Activated naive CD8-positive, alpha-beta T cell treated with anti-CD3 and anti-CD28 coated beads, Interleukin-2, amount 10 ng/mL, durations not matched to agents 7 days and 5 days (primary cell): ENCODE data around the gene AP4M1. TPM values are rescaled to one million over a fixed set of nuclear protein-coding genes. Genes with fewer than 3 reads are reported as not detected.
"Not testable (repeated sequence)": the region's sequence is repeated elsewhere in the genome, so short reads cannot be mapped to it uniquely, and the experiment has no call there.

Source experiments
- ATAC-seq: fragments of 150-1000 bp; cut with Tn5 transposase; one replicate; pipeline ENCODE4 v1.10.0; 2021; ENCODE audit warnings: low read depth, moderate library complexity
- POLR2A ChIA-PET: fragments of 350-600 bp; sonication (Branson Sonifier 250); formaldehyde crosslinking; loops from one replicate; lab custom pipeline; 2021; ENCODE audit warnings: antibody characterized with exemption; lab: Charles Lee
- DNase-seq: peaks from one replicate; pipeline ENCODE4 v3.0.0; 2021
- H3K27ac Mint-ChIP-seq: one replicate; pipeline ENCODE4 v1.8.0; 2022; ENCODE audit warnings: mild to moderate bottlenecking, mixed read lengths
- H3K27me3 Mint-ChIP-seq: one replicate; pipeline ENCODE4 v1.8.0; 2022; ENCODE audit warnings: mild to moderate bottlenecking, moderate library complexity, mixed read lengths
- H3K36me3 Mint-ChIP-seq: one replicate; pipeline ENCODE4 v1.8.0; 2021; ENCODE audit warnings: mild to moderate bottlenecking, mixed read lengths
- H3K4me1 Mint-ChIP-seq: one replicate; pipeline ENCODE4 v1.8.0; 2021; ENCODE audit warnings: mixed read lengths
- H3K4me3 Mint-ChIP-seq: one replicate; pipeline ENCODE4 v1.8.0; 2022; ENCODE audit warnings: mild to moderate bottlenecking, moderate library complexity, mixed read lengths
- H3K9me3 Mint-ChIP-seq: one replicate; pipeline ENCODE4 v1.8.0; 2021; ENCODE audit warnings: mixed read lengths
- total RNA-seq, 2 experiments: library from RNA; stranded (reverse); gene quantifications; one replicate each; pipeline ENCODE4 v1.2.3, GENCODE V29; 2021

The AP4M1 gene
- total RNA-seq, 2 experiments from 2014 or later = 15.0 to 16.5 TPM

DNA sequence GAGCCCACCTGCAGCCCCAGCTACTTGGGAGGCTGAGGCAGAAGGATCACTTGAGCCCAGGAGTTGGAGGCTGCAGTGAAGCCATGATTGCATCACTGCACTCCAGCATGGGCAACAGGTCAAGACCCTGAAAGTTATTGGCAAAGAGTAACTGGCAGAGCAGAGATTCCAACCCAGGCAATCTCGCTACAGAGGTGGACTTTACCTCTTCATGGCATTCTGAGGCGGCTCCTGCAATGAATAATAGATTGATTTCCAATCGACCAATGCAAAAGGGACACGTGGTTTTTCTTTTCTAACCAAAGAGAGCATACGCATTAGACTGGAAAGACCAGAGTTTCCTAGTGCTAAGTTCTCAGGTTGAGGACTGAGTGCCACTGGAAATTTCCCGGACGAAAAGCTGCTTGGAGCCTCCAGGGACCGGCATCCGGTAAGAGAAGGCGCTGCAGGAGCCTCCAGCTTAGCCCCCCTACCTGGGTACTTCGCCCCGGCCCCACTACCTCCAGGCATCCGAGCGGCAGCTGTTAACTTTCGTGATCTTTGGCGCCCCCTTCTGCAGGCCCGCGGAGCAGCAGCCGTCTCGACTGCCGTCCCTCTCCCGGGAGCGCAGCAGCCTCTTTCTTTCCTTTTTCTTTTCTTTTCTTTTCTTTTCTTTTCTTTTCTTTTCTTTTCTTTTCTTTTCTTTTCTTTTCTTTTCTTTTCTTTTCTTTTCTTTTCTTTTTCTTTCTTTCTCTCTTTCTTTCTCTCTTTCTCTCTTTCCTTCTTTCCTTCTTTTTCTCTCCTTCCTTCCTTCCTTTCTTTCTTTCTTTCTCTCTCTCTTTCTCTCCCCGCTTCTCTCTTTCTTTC, 29.4 kb downstream of the AP4M1 start:
- DNase-seq (peak; percentile 87), ATAC-seq (no peak)
- Mint-ChIP-seq H3K4me1 (peaks cover 18% of the 10 kb centered on the region), H3K27ac (no peak overlapping the region), H3K9me3 (no peaks in the 10 kb centered on the region), H3K36me3 (no peaks in the 10 kb centered on the region), H3K27me3 (no peaks in the 10 kb centered on the region), H3K4me3 (peak overlapping the region; percentile 48)
- POLR2A ChIA-PET = interaction anchor here (0.6 to 1.1 kb wide), 4 partner anchors 11 to 51 kb away, joined by 3 read pairs; partner anchors contain the start of genes AP4M1, CNPY4 and MCM7

DNA sequence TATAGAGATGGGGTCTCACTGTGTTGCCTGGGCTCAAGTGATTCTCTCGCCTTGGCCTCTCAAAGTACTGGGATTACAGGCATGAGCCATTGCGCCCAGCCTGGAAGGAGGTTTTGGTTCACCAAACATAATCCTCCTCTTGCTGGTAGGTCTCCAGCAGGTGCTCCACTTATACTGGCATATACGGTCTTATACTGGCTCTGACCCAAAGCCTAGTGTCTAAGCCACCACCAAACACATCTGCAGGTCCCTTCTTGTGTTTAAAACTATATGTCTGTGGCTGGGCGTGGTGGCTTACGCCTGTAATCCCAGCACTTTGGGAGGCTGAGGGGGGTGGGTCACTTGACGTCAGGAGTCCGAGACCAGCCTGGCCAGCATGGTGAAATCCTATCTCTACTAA, 30.7 kb downstream of the AP4M1 start:
- Mint-ChIP-seq H3K27ac (no peak overlapping the region), H3K4me1 (peaks cover 16% of the 10 kb centered on the region), H3K9me3 (no peaks in the 10 kb centered on the region), H3K36me3 (no peaks in the 10 kb centered on the region), H3K27me3 (no peaks in the 10 kb centered on the region), H3K4me3 (no peak overlapping the region)
- no peak for DNase-seq
- POLR2A ChIA-PET = interaction anchor here (0.7 to 1.3 kb wide), 5 partner anchors 16 to 213 kb away, joined by 3 to 7 read pairs (median 4); partner anchors contain the start of genes AP4M1, LAMTOR4 and MCM7
- ATAC-seq = no peak

DNA sequence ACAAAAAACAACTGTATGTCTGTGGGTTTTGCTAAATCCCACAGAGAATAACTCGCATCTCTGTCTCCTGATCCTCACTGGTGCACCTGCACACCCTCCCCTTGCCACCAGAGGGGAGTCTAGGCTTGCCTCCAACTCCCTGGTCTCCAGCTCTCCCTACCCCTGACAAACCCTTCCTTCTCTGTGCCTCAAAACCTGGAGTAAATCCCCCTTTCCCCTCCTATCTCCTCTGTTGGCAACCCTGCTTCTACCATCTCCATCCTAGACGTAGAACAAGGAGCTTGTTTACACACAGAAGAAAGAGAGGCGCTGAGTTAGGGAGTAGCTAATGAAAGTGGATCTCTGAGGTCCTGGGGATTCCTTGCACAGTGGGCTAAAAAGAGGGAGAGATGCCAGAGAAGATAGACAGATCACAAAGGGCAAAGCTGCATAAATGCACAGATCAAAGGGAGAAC, 31.3 kb downstream of the AP4M1 start:
- ATAC-seq (peak; percentile 74), DNase-seq (peak; percentile 68)
- Mint-ChIP-seq H3K36me3 (no peaks in the 10 kb centered on the region), H3K9me3 (no peaks in the 10 kb centered on the region), H3K27me3 (no peaks in the 10 kb centered on the region), H3K27ac (no peak overlapping the region), H3K4me3 (no peak overlapping the region), H3K4me1 (peaks cover 18% of the 10 kb centered on the region)
- POLR2A ChIA-PET = interaction anchor here (0.7 to 2.2 kb wide), 9 partner anchors 16 to 212 kb away, joined by 3 to 14 read pairs (median 5); partner anchors contain the start of genes AP4M1, LAMTOR4, MCM7 and PVRIG

DNA sequence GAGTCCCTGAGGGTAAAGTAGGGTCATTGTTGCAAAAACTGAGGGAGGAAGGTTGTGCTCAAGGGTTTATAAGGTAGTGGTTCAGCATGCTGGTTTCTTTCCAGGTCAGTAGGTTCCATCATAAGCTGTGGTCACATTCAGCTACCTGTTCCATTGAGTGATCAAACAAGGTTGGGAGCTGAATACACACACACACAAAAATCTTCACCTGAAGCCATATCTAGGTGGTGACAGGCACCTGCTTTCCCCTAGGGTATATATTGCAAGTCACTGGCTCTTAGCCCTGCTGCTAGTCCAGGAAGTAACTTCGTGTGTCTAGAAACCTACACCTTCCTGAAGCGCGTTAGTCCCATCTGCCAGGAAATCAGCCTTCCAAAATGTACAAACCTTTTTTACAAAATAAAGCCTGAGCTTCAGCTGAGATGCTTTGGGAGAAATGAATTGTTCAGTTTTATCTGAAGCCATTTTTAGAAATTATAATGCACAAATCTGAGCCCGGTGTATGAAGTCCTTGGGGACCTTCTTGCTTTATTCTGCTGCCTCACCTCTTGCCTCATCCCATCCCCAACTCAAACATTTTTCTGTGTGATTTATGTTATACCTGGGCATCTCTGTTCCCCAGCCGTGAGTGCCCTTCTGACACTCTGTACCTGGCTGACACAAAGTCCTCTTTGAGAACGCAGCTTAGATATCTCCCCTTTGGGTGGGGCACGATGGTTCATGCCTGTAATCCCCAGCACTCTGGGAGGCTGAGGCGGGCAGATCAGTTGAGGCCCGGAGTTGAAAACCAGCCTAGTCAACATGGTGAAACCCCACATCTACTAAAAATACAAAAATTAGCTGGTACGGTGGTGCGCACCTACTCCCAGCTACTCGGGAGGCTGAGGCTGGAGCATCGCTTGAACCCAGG, 36.7 kb downstream of the AP4M1 start:
- peaks cover 14% of the 10 kb centered on the region for H3K4me1 Mint-ChIP-seq
- no peaks in the 10 kb centered on the region for H3K27me3 Mint-ChIP-seq
- POLR2A ChIA-PET = interaction anchor here (0.6 to 4.0 kb wide), 11 partner anchors 9 to 700 kb away, joined by 3 to 24 read pairs (median 4); partner anchors contain the start of genes AP4M1, CPSF4, GAL3ST4 and LAMTOR4
- peak overlapping the region; percentile 83 for H3K27ac Mint-ChIP-seq
- ATAC-seq = peak; percentile 72
- no peaks in the 10 kb centered on the region for H3K9me3 Mint-ChIP-seq
- DNase-seq = no peak
- peak overlapping the region; percentile 66 for H3K4me3 Mint-ChIP-seq
- no peaks in the 10 kb centered on the region for H3K36me3 Mint-ChIP-seq

DNA sequence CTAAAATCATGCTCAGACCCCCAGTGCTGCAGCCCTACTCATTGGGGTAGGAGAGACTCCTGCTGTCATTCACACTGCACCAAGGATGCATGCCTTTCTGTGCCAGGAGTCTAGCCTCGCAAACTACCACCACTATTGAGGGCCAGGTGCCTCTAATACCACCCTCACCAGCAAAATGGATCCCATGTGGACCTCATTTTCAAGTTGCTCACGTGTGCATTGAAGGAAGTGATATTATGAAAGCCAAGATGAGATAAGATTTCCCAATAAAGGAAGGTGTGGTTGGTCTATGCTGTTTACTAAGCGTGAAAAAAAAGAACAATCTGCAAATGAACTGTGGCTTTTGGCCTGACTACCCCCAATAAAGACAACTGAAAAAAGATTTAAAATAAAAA, 40.1 kb downstream of the AP4M1 start:
- H3K27ac Mint-ChIP-seq = no peak overlapping the region
- H3K27me3 Mint-ChIP-seq = no peaks in the 10 kb centered on the region
- DNase-seq (no peak), ATAC-seq (no peak)
- no peaks in the 10 kb centered on the region for H3K9me3 Mint-ChIP-seq
- peaks cover 14% of the 10 kb centered on the region for H3K4me1 Mint-ChIP-seq
- no peaks in the 10 kb centered on the region for H3K36me3 Mint-ChIP-seq
- POLR2A ChIA-PET = interaction anchor here (0.6 to 1.3 kb wide), 2 partner anchors 10 to 36 kb away, joined by 3 read pairs; partner anchors contain the start of genes GPC2 and STAG3
- no peak overlapping the region for H3K4me3 Mint-ChIP-seq

DNA sequence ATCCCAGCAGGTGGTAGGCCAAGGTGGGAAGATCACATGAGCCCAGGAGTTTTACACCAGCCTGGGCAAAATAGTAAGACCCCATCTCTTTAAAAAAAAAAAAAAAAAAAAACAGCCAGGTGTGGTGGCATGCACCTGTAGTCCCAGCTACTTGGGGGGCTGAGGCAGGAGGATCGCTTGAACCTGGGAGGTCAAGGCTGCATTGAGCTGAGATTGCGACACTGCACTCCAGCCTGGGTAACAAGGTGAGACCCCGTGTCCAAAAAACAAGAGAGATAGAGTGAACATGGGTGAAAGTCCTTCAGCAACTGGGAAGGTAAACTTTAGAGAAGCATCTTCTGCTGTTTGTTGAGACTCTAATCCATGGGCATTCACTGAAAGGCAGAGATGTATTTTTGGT, 41.0 kb downstream of the AP4M1 start:
- POLR2A ChIA-PET = interaction anchor here (0.5 to 1.3 kb wide), 2 partner anchors 11 to 35 kb away, joined by 3 read pairs; partner anchors contain the start of genes GPC2 and STAG3
- H3K27me3 Mint-ChIP-seq = no peaks in the 10 kb centered on the region
- no peaks in the 10 kb centered on the region for H3K36me3 Mint-ChIP-seq

DNA sequence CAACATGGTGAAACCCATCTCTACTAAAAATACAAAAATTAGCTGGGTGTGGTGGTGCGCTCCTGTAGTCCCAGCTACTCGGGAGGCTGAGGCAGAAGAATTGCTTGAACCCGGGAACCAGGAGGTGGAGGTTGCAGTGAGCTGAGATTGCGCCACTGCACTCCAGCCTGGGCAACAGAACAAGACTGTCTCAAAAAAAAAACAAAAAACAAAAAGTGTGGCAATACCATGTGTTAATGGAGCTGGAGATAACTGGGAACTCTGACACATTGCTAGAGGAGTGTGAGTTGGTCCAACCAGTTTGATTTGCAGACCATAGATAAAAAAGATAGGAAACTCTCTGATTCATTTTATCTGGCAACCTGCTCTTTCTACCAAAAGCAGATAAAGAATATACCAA, 44.9 kb downstream of the AP4M1 start:
- POLR2A ChIA-PET = interaction anchor here (0.5 to 1.6 kb wide), 4 partner anchors 18 to 322 kb away, joined by 3 to 4 read pairs (median 4); partner anchors contain the start of genes GAL3ST4 and MEPCE
- DNase-seq, ATAC-seq, H3K36me3 Mint-ChIP-seq, H3K27me3 Mint-ChIP-seq, H3K4me3 Mint-ChIP-seq, H3K9me3 Mint-ChIP-seq, H3K27ac Mint-ChIP-seq: not testable (repeated sequence)
- H3K4me1 Mint-ChIP-seq = peaks cover 20% of the 10 kb centered on the region

More for the DNA sequence above, 41.0 kb downstream of the AP4M1 start:
- Mint-ChIP-seq H3K4me1 (peaks cover 14% of the 10 kb centered on the region), H3K9me3 (no peaks in the 10 kb centered on the region), H3K27ac (no peak overlapping the region), H3K4me3 (no peak overlapping the region)
- DNase-seq (no peak), ATAC-seq (no peak)

DNA sequence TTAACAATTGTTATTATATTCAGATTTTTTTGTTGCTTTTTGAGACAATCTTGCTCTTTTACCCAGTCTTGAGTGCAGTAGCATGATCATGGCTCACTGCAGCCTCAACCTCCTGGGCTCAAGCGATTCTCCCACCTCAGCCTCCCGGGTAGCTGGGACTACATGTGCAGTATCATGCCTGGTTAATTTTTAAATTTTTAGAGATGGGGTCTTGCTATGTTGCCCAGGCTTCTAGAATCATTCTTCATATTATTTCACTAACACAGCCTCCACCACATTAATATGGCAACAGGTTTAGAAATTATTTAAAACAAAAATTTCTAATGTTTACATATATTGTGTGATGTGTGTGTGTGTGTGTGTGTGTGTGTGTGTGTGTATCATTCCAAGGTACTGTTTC, 45.8 kb downstream of the AP4M1 start:
- no peak for ATAC-seq
- Mint-ChIP-seq H3K9me3 (no peaks in the 10 kb centered on the region), H3K27me3 (no peaks in the 10 kb centered on the region), H3K4me1 (peaks cover 23% of the 10 kb centered on the region), H3K27ac (no peak overlapping the region), H3K36me3 (peaks cover 12% of the 10 kb centered on the region), H3K4me3 (no peak overlapping the region)
- POLR2A ChIA-PET = interaction anchor here (0.6 to 2.4 kb wide), 7 partner anchors 9 to 589 kb away, joined by 3 to 11 read pairs (median 4); partner anchors contain the start of genes GAL3ST4, GPC2, MEPCE and STAG3
- DNase-seq = no peak

DNA sequence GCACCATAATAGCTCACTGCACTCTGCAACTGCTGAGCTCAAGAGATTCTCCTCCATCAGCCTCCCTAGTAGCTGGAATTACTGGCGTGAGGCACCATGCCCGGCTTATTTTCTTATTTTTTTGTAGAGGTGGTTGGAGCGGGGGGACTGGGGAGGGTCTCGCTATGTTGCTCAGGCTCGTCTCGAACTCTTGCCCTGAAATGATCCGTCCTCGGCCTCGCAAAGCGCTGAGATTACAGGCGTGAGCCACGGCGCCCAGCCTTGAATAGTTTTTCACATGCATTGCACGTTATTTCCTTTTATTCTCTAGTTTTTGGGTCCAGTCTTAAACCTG, 46.7 kb downstream of the AP4M1 start:
- no peaks in the 10 kb centered on the region for H3K27me3 Mint-ChIP-seq
- peaks cover 27% of the 10 kb centered on the region for H3K4me1 Mint-ChIP-seq
- H3K9me3 Mint-ChIP-seq = no peaks in the 10 kb centered on the region
- H3K36me3 Mint-ChIP-seq = peaks cover 17% of the 10 kb centered on the region
- ATAC-seq = no peak
- H3K4me3 Mint-ChIP-seq = peak overlapping the region; percentile 100
- POLR2A ChIA-PET = interaction anchor here (0.6 to 3.2 kb wide), 25 partner anchors 9 to 649 kb away, joined by 3 to 48 read pairs (median 4); partner anchors contain the start of genes AP4M1, GAL3ST4, GPC2 and MBLAC1
- no peak for DNase-seq
- H3K27ac Mint-ChIP-seq = peak overlapping the region; percentile 99

DNA sequence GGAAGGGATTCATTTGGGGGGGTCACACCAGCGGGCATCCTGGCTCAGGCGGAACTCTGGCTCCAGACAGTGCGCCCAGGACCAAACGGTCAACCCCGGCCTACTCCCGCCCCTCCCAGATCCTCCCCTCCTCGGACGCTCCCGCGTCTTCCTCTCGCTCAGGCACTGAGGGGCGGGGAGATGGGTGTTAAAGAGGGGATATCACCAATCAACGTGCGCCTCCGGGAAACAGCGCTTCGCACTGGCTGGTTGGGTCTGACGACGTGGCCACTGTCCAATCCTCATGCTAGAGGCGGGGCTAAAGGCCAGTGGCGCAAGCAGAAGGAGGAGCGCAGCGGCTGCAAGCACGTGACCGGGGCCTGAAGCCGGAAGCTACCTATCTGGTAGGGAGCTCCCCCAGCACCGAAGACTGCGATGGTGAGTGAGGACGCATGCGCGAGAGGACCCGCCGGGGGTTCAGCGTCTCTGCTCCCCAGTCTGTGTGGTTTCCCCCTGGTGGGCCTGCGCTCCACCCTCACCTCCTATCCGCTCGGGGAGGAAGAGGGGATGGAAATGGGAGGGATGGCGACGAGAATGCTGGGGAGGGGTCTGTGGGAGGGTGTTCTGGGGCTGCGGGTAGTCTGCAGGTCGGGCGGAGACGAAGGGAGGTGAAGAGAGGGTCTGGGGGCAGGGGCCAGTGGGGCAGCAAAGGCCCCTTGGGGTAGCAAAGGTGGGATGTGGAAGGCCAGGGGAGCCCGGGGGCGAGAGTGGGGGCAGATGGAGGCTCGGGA, 47.3 kb downstream of the AP4M1 start, which contains the start of gene LAMTOR4:
TSS of gene LAMTOR4 (plus strand) at position 360 of the 770 bp plus-strand sequence. CDS start at position 415, 55 bp downstream.
- peak within 1 kb of the TSS; percentile 100 for H3K4me3 Mint-ChIP-seq
- no peaks in the 10 kb centered on the region for H3K27me3 Mint-ChIP-seq
- ATAC-seq (peak; percentile 97), DNase-seq (peak; percentile 93)
- peak within 1 kb of the TSS; percentile 99 for H3K27ac Mint-ChIP-seq
- POLR2A ChIA-PET = interaction anchor here (0.6 to 3.2 kb wide), 23 partner anchors 9 to 649 kb away, joined by 3 to 48 read pairs (median 4); partner anchors contain the start of genes AP4M1, GAL3ST4, GPC2 and MBLAC1
- H3K9me3 Mint-ChIP-seq = no peaks in the 10 kb centered on the region
- peaks cover 31% of the 10 kb centered on the region for H3K4me1 Mint-ChIP-seq
- peaks cover 21% of the 10 kb centered on the region for H3K36me3 Mint-ChIP-seq

DNA sequence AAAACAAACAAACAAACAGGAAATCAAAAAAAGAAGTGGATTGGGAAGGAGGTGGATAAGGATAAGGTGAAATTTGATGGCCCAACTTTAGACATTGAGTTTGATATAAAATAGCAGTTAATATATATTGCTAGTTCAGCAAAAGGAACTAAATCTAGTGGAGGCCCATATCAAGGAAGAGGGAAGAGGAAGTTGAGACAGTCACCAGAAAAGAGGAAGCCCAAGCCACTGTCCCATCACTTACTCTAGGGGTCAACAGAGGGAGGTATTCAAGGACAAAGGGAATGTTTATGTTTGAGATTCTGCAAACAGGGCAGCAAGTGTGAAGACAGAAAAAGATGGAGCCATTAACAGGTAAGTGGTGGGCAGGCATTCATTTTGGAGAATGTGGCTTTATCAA, 51.0 kb downstream of the AP4M1 start:
- ATAC-seq = no peak
- peaks cover 28% of the 10 kb centered on the region for H3K36me3 Mint-ChIP-seq

More for the DNA sequence above, 51.0 kb downstream of the AP4M1 start:
- POLR2A ChIA-PET = interaction anchor here (0.6 to 1.5 kb wide), 3 partner anchors 15 to 190 kb away, joined by 3 read pairs; no protein-coding TSS in a partner anchor
- no peaks in the 10 kb centered on the region for H3K27me3 Mint-ChIP-seq
- peak overlapping the region; percentile 17 for H3K4me3 Mint-ChIP-seq
- DNase-seq = no peak
- H3K4me1 Mint-ChIP-seq = peaks cover 47% of the 10 kb centered on the region
- no peaks in the 10 kb centered on the region for H3K9me3 Mint-ChIP-seq
- peak overlapping the region; percentile 8 for H3K27ac Mint-ChIP-seq
